ENCODE results near the gene PIP5K1A. TPM values are rescaled to one million over a fixed set of nuclear protein-coding genes. Genes with fewer than 3 reads are reported as not detected.
A peak's percentile ranks its signal among the peaks of the same experiment; 100 is the strongest.

Gene PIP5K1A
- total RNA-seq, 6 experiments from 2014 or later, result 85.4 to 98.6 (median 90.6) TPM

- no peak for TF ChIP-seq CTCF (IDR thresholded peaks at IDR 0.05)
- DNase-seq, result no peak
- Mint-ChIP-seq H3K4me3 (no peak overlapping the region), H3K36me3 (ENCODE audit: low read depth) (peaks cover 15% of the 10 kb centered on the region), H3K27me3 (ENCODE audit: insufficient read depth) (peaks cover 10% of the 10 kb centered on the region), H3K4me1 (ENCODE audit: low read depth) (peaks cover 3% of the 10 kb centered on the region), H3K27ac (no peak overlapping the region; the same call in 1 of the 2 replicates), H3K9me3 (no peaks in the 10 kb centered on the region)
Measured at GRCh38 chr1:151289080-151289935, 91.0 kb downstream of the PIP5K1A start.

DNA sequence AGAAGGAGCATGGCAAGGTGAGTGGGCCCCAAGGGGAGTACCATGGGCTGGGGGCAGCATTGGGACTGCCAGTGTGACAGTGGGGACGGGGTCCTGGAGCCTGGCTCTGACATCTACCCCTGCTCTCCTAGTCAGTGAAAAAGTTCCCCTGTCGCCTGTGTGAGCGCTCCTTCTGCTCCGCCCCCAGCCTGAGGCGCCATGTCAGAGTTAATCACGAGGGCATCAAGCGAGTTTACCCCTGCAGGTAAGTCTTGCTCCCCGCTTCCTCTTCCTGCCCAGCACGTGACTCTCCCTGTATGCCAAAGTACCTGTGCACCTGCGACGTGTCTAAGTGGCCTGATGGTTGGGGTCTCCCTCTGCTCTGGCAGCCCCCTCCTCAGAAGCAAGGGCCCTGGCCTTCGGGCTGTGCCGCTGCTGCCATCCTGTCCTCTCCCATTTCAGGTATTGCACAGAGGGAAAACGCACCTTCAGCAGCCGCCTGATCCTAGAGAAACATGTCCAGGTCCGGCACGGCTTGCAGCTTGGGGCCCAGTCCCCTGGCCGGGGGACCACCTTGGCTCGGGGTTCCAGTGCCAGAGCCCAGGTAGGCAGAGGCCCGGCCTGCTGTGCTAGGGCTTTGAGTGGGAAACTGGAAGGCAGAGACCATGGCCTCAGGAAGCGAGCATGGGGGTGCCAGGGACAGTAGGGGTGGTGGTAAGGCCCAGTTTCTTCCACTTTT is 91.8 kb downstream of the PIP5K1A start:
- Mint-ChIP-seq H3K4me3 (no peak overlapping the region), H3K4me1 (ENCODE audit: low read depth) (no peaks in the 10 kb centered on the region), H3K27me3 (ENCODE audit: insufficient read depth) (peaks cover 10% of the 10 kb centered on the region), H3K9me3 (no peaks in the 10 kb centered on the region), H3K27ac (no peak overlapping the region), H3K36me3 (ENCODE audit: low read depth) (peaks cover 15% of the 10 kb centered on the region)
- no peak for DNase-seq
- TF ChIP-seq CTCF (IDR thresholded peaks at IDR 0.05), result no peak

DNA sequence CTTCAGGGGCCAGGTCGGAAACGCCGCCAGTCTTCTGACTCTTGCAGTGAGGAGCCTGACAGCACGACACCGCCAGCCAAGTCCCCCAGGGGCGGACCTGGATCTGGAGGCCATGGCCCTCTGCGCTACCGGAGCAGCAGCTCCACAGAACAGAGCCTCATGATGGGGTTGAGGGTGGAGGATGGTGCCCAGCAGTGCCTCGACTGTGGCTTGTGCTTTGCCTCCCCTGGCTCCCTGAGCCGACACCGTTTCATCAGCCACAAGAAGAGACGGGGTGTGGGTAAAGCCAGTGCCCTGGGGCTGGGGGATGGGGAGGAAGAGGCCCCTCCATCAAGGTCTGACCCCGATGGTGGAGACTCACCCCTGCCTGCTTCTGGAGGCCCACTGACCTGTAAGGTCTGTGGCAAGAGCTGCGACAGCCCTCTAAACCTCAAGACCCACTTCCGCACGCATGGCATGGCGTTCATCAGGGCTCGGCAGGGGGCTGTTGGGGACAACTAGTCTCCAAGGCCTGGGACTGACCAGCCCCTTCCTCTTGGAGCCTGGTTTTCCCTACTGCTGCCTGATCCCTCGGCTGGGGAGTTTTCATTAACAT is 92.5 kb downstream of the PIP5K1A start:
- peaks cover 10% of the 10 kb centered on the region for H3K27me3 Mint-ChIP-seq (ENCODE audit: insufficient read depth)
- TF ChIP-seq CTCF (IDR thresholded peaks at IDR 0.05), result no peak
- H3K4me3 Mint-ChIP-seq, result no peak overlapping the region
- H3K36me3 Mint-ChIP-seq (ENCODE audit: low read depth), result peaks cover 15% of the 10 kb centered on the region
- DNase-seq, result no peak
- H3K27ac Mint-ChIP-seq, result no peak overlapping the region
- no peaks in the 10 kb centered on the region for H3K9me3 Mint-ChIP-seq
- no peaks in the 10 kb centered on the region for H3K4me1 Mint-ChIP-seq (ENCODE audit: low read depth)

GRCh38 chr1:151292207-151293030 is 94.1 kb downstream of the PIP5K1A start:
- no peaks in the 10 kb centered on the region for H3K4me1 Mint-ChIP-seq (ENCODE audit: low read depth)
- peak; percentile 41 for TF ChIP-seq CTCF (IDR thresholded peaks at IDR 0.05)
- no peak overlapping the region for H3K4me3 Mint-ChIP-seq
- no peak overlapping the region; the same call in 1 of the 2 replicates for H3K27ac Mint-ChIP-seq
- DNase-seq, result no peak
- H3K36me3 Mint-ChIP-seq (ENCODE audit: low read depth), result peaks cover 15% of the 10 kb centered on the region
- no peaks in the 10 kb centered on the region for H3K9me3 Mint-ChIP-seq
- peaks cover 10% of the 10 kb centered on the region for H3K27me3 Mint-ChIP-seq (ENCODE audit: insufficient read depth)

DNA sequence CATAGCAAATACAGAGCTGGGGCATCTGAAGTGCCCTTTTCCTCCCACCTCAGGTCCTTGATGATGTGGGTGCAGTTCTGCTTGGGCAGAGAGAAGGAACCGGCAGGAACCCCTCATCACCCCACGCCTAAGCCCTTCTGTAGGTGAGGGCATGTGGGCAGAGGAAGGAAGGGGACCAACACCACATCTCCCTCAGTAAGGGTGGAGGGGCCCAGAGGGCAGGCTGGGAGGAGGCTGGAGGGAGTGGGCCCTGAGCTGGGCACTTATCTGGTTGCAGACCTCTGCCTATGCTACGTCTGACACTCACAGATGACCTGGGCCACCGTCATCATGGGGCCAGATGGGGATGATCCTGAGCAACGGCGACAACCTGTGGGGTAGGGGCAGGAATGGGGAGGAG is 94.7 kb downstream of the PIP5K1A start:
- H3K36me3 Mint-ChIP-seq (ENCODE audit: low read depth), result peaks cover 19% of the 10 kb centered on the region
- peaks cover 10% of the 10 kb centered on the region for H3K27me3 Mint-ChIP-seq (ENCODE audit: insufficient read depth)
- H3K4me1 Mint-ChIP-seq (ENCODE audit: low read depth), result no peaks in the 10 kb centered on the region
- peak overlapping the region; percentile 27; the same call in 1 of the 2 replicates for H3K27ac Mint-ChIP-seq
- H3K9me3 Mint-ChIP-seq, result no peaks in the 10 kb centered on the region
- TF ChIP-seq CTCF (IDR thresholded peaks at IDR 0.05), result no peak
- DNase-seq, result no peak
- no peak overlapping the region for H3K4me3 Mint-ChIP-seq

All from HFFc6 (cell line).